T-helper 9 cell (primary cell): ENCODE results near the gene ZFAND5.

Source experiments
- DNase-seq: peaks from one replicate; pipeline ENCODE4 v3.0.0-alpha.2; 2020

Gene ZFAND5

GRCh38 chr9:72322259-72322658 lies 42.7 kb downstream of the ZFAND5 start:
- no peak for DNase-seq

GRCh38 chr9:72315510-72316311 lies 49.3 kb downstream of the ZFAND5 start:
- DNase-seq: no peak

GRCh38 chr9:72315089-72315509 lies 49.9 kb downstream of the ZFAND5 start:
- DNase-seq: no peak

- DNase-seq: no peak
These were observed 51.5 kb downstream of the ZFAND5 start for GRCh38 chr9:72313507-72313906.

- DNase-seq: no peak
These were observed 52.5 kb downstream of the ZFAND5 start for GRCh38 chr9:72312386-72312987.

GRCh38 chr9:72309364-72310133 lies 55.5 kb downstream of the ZFAND5 start:
- DNase-seq: no peak

- no peak for DNase-seq
These were observed 58.2 kb downstream of the ZFAND5 start for GRCh38 chr9:72306761-72307160.

- no peak for DNase-seq
These were observed 59.3 kb downstream of the ZFAND5 start for GRCh38 chr9:72305707-72306106.

- DNase-seq: no peak
These were observed 59.9 kb downstream of the ZFAND5 start for GRCh38 chr9:72305102-72305546.

- DNase-seq: no peak
These were observed 60.5 kb downstream of the ZFAND5 start for GRCh38 chr9:72304538-72304937.
